ENCODE measurements around the gene SLC13A4.
"Not testable (repeated sequence)": the region's sequence is repeated elsewhere in the genome, so short reads cannot be mapped to it uniquely, and the experiment has no call there.

The SLC13A4 gene

GRCh38 chr7:135717693-135718092 is 10.3 kb downstream of the SLC13A4 start:
- DNase-seq = no peak

GRCh38 chr7:135716677-135717238 is 11.2 kb downstream of the SLC13A4 start:
- no peak for DNase-seq

DNA sequence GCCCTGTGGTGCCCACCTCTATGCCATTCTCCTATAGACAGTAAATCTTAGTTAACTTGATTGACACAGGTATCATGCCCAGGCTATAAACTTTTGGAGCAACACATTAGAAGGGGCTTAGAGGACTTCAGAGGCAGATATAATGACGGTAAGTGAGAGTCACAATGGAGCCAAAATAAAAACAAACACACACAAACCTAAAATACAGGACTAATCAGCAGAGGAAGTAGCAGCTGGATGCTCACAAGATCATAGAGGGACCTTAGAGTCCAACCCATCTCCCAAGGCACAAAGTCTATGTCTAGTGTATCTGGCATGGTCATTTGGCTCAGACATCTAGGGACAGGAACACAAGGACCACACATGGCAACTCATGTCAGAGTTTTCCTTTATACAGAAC is 12.3 kb downstream of the SLC13A4 start:
- no peak for DNase-seq

GRCh38 chr7:135715055-135715522 is 12.9 kb downstream of the SLC13A4 start:
- no peak for DNase-seq

- no peak for DNase-seq
These were observed 13.4 kb downstream of the SLC13A4 start for GRCh38 chr7:135714534-135715009.

- DNase-seq = no peak
These were observed 14.0 kb downstream of the SLC13A4 start for GRCh38 chr7:135713836-135714470.

DNA sequence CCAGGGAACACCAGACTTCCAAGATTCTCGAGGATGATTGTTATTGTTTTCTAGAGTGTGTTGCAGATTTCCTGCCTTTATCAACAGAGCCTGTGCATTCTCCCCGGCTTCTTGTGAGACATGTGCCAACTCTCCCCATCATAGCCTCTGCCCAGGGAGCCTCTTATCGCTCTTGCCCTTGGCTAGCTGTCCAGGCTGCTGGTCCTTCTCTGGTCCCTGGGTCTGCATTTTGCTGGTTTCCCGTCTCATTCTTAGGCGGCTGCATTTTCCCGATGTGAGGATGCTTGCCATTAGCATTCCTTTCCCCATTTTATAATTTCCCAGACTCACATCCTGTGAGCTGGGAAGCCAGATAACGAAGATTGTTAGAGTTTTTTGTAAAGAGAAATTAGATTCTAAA is 15.2 kb downstream of the SLC13A4 start:
- no peak for DNase-seq

DNA sequence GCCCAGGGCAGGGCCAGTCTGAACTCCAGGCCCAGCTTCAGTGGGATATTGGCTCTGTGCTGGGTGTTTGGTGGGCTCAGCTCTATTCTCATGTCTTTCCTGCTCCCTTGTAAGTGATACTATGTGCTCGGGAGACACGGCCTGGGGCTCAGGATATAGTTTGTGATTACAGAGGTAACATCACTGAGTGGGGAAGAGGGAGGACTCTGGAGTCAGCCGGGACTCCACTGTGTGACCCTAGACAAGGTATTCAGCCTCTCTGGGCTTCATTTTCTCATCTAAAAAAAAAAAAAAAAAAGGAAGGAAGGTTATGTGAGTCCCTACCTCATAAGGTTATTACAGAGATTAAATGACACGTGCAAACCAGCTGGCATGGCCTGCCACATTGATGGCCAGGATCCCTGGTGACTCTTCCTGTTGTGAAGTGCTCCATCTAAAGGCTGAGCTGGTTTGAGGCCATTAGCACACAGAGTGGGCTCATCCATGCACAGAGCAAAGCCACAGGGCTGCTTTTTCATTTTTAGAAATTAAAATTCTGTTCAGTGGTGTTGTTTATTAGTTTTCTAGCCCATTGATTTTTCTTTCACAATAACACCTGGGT is 15.7 kb downstream of the SLC13A4 start:
- peak; percentile 5 for DNase-seq

DNA sequence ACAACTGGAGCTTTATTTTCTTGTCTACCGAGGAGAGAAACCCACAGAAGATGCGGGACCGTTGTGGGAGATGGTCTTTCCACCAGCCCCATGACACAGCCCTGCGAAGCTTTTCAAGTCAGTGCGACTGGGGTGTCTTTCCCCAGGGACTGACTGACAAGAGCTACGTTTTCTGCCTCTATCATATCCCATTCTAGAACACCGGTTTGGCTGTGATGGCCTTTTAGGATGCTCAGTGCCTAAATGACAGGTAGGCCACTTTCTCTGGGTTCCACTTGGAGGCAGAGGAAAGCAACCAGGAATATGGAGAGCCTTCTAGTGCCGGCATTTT is 16.9 kb downstream of the SLC13A4 start:
- DNase-seq = no peak

DNA sequence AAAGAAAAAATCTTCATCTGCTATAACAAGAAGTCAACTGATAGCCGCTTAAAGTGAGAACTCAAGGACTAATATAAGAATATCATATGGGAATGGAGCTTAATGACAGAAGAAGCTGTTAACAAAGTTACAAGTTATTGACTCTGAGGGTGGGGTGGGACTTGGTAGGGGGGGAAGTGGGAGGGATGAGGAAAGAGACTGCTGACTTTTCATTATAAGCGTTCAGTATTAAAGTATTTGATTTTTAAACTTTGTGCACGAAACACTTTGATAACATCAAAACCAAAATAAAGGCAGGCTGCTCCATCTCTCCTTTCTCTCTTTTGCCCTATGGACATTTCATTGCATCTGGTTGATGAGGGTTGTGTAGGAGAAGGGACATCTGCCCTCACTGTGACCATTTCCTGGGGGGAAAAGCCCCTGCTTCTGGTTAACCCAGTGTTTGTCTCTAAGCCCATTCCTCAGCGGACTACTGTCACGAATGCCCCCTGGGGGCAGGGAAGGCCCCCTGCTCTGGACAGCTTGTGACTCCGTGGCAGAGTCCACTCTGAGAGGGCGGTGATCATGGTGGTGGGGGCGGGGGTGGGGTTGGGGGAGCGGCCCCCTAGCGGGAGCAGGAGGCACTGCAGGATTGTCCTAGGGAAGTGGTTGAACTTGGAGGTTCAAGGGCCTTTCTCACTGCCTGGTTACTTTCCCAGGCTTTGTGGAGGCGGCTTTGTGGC is 17.4 kb downstream of the SLC13A4 start:
- peak; percentile 52 for DNase-seq

DNA sequence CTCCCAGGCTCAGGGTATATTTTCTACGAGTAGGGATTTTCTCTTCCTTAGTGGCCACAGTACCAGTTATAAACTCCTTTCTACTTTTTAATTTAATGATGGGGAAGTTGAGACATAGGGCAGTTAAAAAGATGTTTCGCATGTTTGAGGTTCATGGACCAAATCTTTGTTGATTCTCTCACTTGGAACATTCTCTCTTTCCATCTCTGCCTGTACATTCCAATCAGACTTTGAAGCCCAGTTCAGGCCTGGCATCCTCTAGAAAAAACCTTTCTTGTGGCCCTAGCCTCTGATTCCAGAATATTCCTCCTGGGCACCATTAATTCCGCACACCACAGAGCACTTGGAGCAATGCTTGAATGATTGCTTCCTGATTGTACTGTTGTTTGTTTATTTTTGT is 18.5 kb downstream of the SLC13A4 start:
- no peak for DNase-seq

DNA sequence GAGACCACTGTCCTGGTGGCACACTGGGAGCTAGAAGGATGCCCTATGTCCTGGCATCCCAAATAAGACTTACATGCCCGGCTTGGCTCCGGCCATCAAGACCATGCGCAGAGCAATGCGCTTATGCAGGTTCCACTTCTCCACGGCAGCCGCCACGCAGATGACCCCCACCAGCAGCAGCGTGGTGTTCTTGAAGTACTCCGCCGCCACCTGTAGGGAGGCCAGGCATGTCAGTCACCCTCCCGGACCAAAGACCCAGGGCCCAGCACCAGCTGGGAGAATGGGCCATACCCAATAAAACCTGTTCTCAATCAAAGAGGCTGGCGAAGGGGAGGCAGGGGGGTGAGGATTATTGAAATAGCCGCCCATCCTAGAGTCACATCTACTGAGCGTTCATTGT is 19.9 kb downstream of the SLC13A4 start:
- no peak for DNase-seq

GRCh38 chr7:135707570-135707966 is 20.4 kb downstream of the SLC13A4 start:
- no peak for DNase-seq

- no peak for DNase-seq
These were observed 21.0 kb downstream of the SLC13A4 start for GRCh38 chr7:135706858-135707569.

- no peak for DNase-seq
These were observed 21.8 kb downstream of the SLC13A4 start for GRCh38 chr7:135706038-135706742.

- DNase-seq = no peak
These were observed 23.3 kb downstream of the SLC13A4 start for GRCh38 chr7:135704698-135705097.

DNA sequence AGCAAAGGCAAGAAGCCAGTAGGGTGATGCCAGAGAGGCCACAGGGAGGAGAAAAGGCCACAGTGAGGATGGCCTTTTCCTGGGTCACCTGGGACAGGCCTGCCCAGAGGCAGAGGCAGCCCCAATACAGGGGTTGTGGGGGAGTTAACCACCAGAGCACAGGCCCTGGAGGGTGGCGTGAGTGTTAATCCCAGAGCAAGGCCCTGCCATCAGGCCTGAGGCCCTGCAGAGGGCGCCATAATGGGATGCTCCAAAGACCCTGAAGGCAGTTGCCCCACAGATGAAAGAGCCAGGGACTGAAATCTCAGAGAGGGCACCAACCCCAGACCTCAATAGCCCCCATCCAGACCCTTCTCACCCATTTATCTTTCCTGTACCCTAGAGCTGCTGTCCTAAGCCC is 23.9 kb downstream of the SLC13A4 start:
- DNase-seq = peak; percentile 30

- DNase-seq = no peak
These were observed 30.5 kb downstream of the SLC13A4 start for GRCh38 chr7:135697276-135698049.

DNA sequence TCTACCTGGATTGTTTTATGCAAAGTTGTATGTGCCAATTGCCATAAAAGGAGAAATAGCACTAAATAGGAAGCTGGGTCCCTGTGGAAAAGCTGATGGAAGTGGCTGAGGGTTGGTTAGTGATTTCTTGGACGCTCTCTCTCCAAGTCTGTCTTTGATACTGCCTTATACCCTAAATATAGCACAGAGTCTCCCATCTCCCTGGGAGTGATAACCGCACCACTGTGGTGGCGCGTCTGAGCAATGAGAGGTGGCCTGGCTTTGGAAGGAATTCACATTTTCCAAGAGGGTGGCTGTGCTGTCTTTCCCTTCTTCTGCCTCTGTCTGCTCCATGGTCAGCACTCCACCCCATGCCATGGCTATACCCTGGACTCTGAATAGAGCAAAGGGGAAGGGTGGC is 34.4 kb downstream of the SLC13A4 start:
- no peak for DNase-seq

DNA sequence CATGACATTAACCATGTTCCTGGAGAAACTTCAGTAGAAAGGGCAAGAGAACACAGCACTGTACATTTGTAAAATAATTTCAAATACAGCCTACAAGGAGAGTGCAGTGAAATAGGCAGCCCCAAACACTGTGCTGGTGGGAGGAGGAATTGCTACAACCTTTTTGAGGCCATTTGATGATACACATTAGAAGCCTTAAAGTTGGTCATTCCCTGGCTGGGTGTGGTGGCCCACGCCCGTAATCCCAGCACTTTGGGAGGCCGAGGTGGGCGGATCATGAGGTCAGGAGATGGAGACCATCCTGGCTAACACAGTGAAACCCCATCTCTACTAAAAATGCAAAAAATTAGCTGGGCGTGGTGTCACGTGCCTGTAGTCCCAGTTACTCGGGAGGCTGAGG is 35.4 kb downstream of the SLC13A4 start:
- DNase-seq = not testable (repeated sequence)

DNA sequence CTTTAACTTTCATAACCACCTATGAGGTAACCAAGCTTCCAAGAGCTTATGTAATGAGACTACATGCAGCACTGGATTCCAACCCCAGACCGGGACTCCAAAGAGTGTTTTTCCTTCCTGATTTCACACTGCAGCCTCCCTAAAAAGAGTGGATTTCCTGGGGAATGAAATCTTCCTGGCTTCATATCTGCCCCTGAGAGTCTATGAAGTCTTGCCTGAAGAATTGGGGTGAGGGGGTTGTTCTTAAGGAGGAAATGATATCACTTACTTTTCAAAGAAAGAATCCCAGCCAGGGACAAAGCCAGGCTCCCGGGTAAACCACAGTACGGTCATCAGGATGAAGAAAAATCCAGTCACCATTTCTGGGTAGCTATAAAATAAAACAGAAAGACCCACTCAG is 35.9 kb downstream of the SLC13A4 start:
- DNase-seq = no peak

GRCh38 chr7:135690566-135690965 is 37.4 kb downstream of the SLC13A4 start:
- no peak for DNase-seq

Measured in OCI-M1 (cell line).